Measurements from ENCODE around the gene SLC6A11. TPM values are rescaled to one million over a fixed set of nuclear protein-coding genes. Genes with fewer than 3 reads are reported as not detected.

Gene SLC6A11
- total RNA-seq, 1 donor from 2014 or later, result 0.25 TPM

GRCh38 chr3:10814623-10815022 lies 1.4 kb upstream of the SLC6A11 start:
- peaks cover 4% of the 10 kb centered on the region for H3K27me3 ChIP-seq
- TF ChIP-seq POLR2AphosphoS5 (IDR thresholded peaks at IDR 0.05; ENCODE audit: insufficient read depth in 1 of 2, low read depth in 1 of 2) (no peak), POLR2A (IDR thresholded peaks at IDR 0.05) (no peak), CTCF (IDR thresholded peaks at IDR 0.05) (no peak)
- intact Hi-C loops (cut with DNase I), result no loop called here

DNA sequence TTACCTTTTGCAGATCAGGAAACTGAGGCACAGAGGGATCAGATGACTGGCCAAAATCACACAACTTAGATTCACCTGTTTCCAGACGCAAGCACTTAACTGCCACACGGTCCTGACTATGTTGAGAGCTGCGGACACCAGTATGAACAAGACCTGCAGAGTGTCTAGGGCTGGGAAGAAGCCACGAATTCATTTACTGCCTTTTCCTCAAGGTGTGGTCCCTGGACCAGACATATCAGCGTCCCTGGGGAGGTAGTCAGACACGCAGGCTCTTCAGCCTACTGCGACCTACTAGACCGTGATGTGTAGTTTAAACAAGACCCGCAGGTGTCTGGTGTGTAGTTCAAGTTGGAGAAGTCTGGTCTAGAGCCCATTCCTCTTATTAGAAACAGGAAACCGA lies 541 bp upstream of the SLC6A11 start:
- no peak overlapping the region for H3K27ac ChIP-seq
- intact Hi-C loops (cut with DNase I), result no loop called here
- no peak overlapping the region for H3K4me3 ChIP-seq
- TF ChIP-seq CTCF (IDR thresholded peaks at IDR 0.05), result no peak
- no peaks in the 10 kb centered on the region for H3K9me3 ChIP-seq
- peaks cover 4% of the 10 kb centered on the region for H3K27me3 ChIP-seq
- peaks cover 8% of the 10 kb centered on the region for H3K4me1 ChIP-seq
- peak in 1 of 2 donors; percentile 52 for DNase-seq (ENCODE audit: extremely low spot score in 2 of 2)
- H3K36me3 ChIP-seq, result no peaks in the 10 kb centered on the region

More at GRCh38 chr3:10814623-10815022, 1.4 kb upstream of the SLC6A11 start:
- Histone ChIP-seq H3K27ac (no peak overlapping the region), H3K9me3 (no peaks in the 10 kb centered on the region), H3K36me3 (no peaks in the 10 kb centered on the region), H3K4me3 (no peak overlapping the region), H3K4me1 (peaks cover 8% of the 10 kb centered on the region)
- peak in 1 of 2 donors; percentile 60 for DNase-seq (ENCODE audit: extremely low spot score in 2 of 2)

DNA sequence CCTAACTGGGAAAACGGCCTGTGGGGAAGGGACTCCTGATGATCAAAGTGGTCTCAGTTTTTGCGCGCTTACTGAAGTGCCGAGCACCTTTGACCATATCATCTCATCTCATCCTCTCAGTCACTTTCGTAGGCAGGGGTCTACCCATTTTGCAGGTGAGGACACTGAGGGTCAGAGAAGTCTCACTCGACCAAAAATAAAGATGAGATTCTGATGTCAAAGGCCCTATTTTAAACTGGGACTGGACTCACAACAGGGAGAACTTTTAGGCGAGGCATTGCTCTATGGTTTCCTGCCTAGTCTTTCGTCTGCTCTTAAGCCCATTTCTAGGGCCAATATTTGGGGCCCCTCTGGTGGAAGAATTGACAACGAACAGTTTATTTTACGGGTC lies 830 bp downstream of the SLC6A11 start:
- TF ChIP-seq CTCF (IDR thresholded peaks at IDR 0.05), result no peak
- no peak for TF ChIP-seq POLR2AphosphoS5 (IDR thresholded peaks at IDR 0.05; ENCODE audit: insufficient read depth in 1 of 2, low read depth in 1 of 2)
- TF ChIP-seq POLR2A (IDR thresholded peaks at IDR 0.05), result no peak
- Histone ChIP-seq H3K36me3 (no peaks in the 10 kb centered on the region), H3K9me3 (no peaks in the 10 kb centered on the region), H3K27me3 (peaks cover 4% of the 10 kb centered on the region), H3K4me1 (peaks cover 8% of the 10 kb centered on the region), H3K4me3 (no peak overlapping the region), H3K27ac (no peak overlapping the region)
- intact Hi-C loops (cut with DNase I), result no loop called here
- DNase-seq (ENCODE audit: extremely low spot score in 2 of 2), result no peak

- TF ChIP-seq POLR2AphosphoS5 (IDR thresholded peaks at IDR 0.05; ENCODE audit: insufficient read depth in 1 of 2, low read depth in 1 of 2), result no peak
- TF ChIP-seq POLR2A (IDR thresholded peaks at IDR 0.05), result no peak
- no peak for TF ChIP-seq CTCF (IDR thresholded peaks at IDR 0.05)
- no peak overlapping the region for H3K4me3 ChIP-seq
- intact Hi-C loops (cut with DNase I), result no loop called here
- H3K27me3 ChIP-seq, result peaks cover 4% of the 10 kb centered on the region
- no peaks in the 10 kb centered on the region for H3K9me3 ChIP-seq
- H3K36me3 ChIP-seq, result no peaks in the 10 kb centered on the region
- peaks cover 8% of the 10 kb centered on the region for H3K4me1 ChIP-seq
- H3K27ac ChIP-seq, result no peak overlapping the region
- DNase-seq (ENCODE audit: extremely low spot score in 2 of 2), result peak in 1 of 2 donors; percentile 69
Measured at GRCh38 chr3:10817506-10817905, 1.5 kb downstream of the SLC6A11 start.

DNA sequence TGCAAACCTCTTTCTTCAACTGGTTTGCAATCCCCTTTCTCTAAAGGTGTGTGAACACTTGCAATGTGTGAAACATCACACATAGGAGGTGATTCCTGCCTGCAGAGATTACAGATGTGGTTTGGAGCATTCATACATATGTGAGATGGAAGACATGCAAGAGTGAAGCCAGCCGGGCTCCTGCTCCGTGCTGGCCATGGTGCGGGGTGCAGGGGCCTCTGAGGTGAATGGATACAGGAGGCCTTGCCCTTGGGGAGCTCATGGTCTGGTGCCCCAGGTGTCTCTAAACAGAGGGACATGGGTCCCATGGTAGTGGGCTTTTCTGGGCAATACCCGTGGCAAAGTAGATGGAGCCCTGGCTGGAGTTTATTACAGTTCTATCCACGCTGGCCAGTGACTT lies 6.0 kb downstream of the SLC6A11 start:
- no peaks in the 10 kb centered on the region for H3K27me3 ChIP-seq
- H3K4me3 ChIP-seq, result no peak overlapping the region
- no peaks in the 10 kb centered on the region for H3K9me3 ChIP-seq
- H3K4me1 ChIP-seq, result no peaks in the 10 kb centered on the region
- intact Hi-C loops (cut with DNase I), result no loop called here
- TF ChIP-seq POLR2AphosphoS5 (IDR thresholded peaks at IDR 0.05; ENCODE audit: insufficient read depth in 1 of 2, low read depth in 1 of 2) (no peak), CTCF (IDR thresholded peaks at IDR 0.05) (no peak), POLR2A (IDR thresholded peaks at IDR 0.05) (no peak)
- no peaks in the 10 kb centered on the region for H3K36me3 ChIP-seq
- no peak overlapping the region for H3K27ac ChIP-seq
- peak in 1 of 2 donors; percentile 79 for DNase-seq (ENCODE audit: extremely low spot score in 2 of 2)
